Nephron (organoid): ENCODE data around the gene LAIR2.

Experiments
- H3K27ac Mint-ChIP-seq, 3 experiments: 2 replicates each; pipeline ENCODE4 v1.8.0; 2020; ENCODE audit warnings: mixed read lengths in 3 of 3, mild to moderate bottlenecking in 2 of 3, moderate library complexity in 1 of 3
- H3K27me3 Mint-ChIP-seq: 2 replicates; pipeline ENCODE4 v1.8.0; 2021; ENCODE audit warnings: low read depth, mild to moderate bottlenecking, moderate library complexity, mixed read lengths
- H3K36me3 Mint-ChIP-seq: 2 replicates; pipeline ENCODE4 v1.8.0; 2020; ENCODE audit warnings: low read depth, mixed read lengths
- H3K4me1 Mint-ChIP-seq: 2 replicates; pipeline ENCODE4 v1.8.0; 2020; ENCODE audit warnings: mixed read lengths
- H3K4me3 Mint-ChIP-seq, 3 experiments: 2 replicates each; pipeline ENCODE4 v1.8.0; 2020; ENCODE audit warnings: mild to moderate bottlenecking in 3 of 3, mixed read lengths in 3 of 3, moderate library complexity in 2 of 3
- H3K9me3 Mint-ChIP-seq: 2 replicates; pipeline ENCODE4 v1.8.0; 2020; ENCODE audit warnings: mixed read lengths
- CTCF ChIP-seq, 3 experiments: fragments of 200-600 bp; sonication (generic); IDR thresholded peaks; one replicate each; pipeline ENCODE4 v1.5.0; 2021; ENCODE audit warnings: antibody characterized with exemption in 3 of 3; ENCODE audit not compliant: unreplicated experiment in 3 of 3

The LAIR2 gene

GRCh38 chr19:54470276-54470887 lies 32.2 kb upstream of the LAIR2 start:
- Mint-ChIP-seq H3K27me3 (peaks cover 21% of the 10 kb centered on the region), H3K4me3 (peak overlapping the region; percentile 82 to 86 (median 84)), H3K36me3 (peaks cover 21% of the 10 kb centered on the region), H3K9me3 (no peaks in the 10 kb centered on the region), H3K27ac (peak overlapping the region; percentile 81 to 90 (median 89)), H3K4me1 (peaks cover 29% of the 10 kb centered on the region)
- TF ChIP-seq CTCF (IDR thresholded peaks at IDR 0.05; ENCODE audit: unreplicated experiment in 3 of 3): no peak

- peaks cover 18% of the 10 kb centered on the region for H3K27me3 Mint-ChIP-seq
- H3K36me3 Mint-ChIP-seq: peaks cover 17% of the 10 kb centered on the region
- peak overlapping the region; percentile 81 to 90 (median 89) for H3K27ac Mint-ChIP-seq
Measured at GRCh38 chr19:54470991-54471782, 31.4 kb upstream of the LAIR2 start.

GRCh38 chr19:54473071-54473891 lies 29.4 kb upstream of the LAIR2 start, which contains the start of gene CDC42EP5:
CDC42EP5 (minus strand) TSS chr19:54473296; CDS start chr19:54465547, 7,749 bp downstream.
- Mint-ChIP-seq H3K4me1 (peaks cover 35% of the 10 kb centered on the region), H3K27me3 (peaks cover 20% of the 10 kb centered on the region), H3K36me3 (peaks cover 9% of the 10 kb centered on the region), H3K9me3 (no peaks in the 10 kb centered on the region), H3K4me3 (peak within 1 kb of the TSS; percentile 76 to 83 (median 77)), H3K27ac (peak within 1 kb of the TSS; percentile 97 to 99 (median 99))
- no peak for TF ChIP-seq CTCF (IDR thresholded peaks at IDR 0.05; ENCODE audit: unreplicated experiment in 3 of 3)

More at GRCh38 chr19:54470991-54471782, 31.4 kb upstream of the LAIR2 start:
- H3K9me3 Mint-ChIP-seq: no peaks in the 10 kb centered on the region
- H3K4me1 Mint-ChIP-seq: peaks cover 29% of the 10 kb centered on the region
- H3K4me3 Mint-ChIP-seq: peak overlapping the region; percentile 84 to 86 (median 86)
- TF ChIP-seq CTCF (IDR thresholded peaks at IDR 0.05; ENCODE audit: unreplicated experiment in 3 of 3): no peak

GRCh38 chr19:54473892-54474372 lies 28.7 kb upstream of the LAIR2 start:
- H3K9me3 Mint-ChIP-seq: no peaks in the 10 kb centered on the region
- H3K4me3 Mint-ChIP-seq: peak overlapping the region; percentile 76 to 83 (median 77)
- no peak for TF ChIP-seq CTCF (IDR thresholded peaks at IDR 0.05; ENCODE audit: unreplicated experiment in 3 of 3)

GRCh38 chr19:54475706-54476105 lies 26.9 kb upstream of the LAIR2 start:
- Mint-ChIP-seq H3K36me3 (no peaks in the 10 kb centered on the region), H3K9me3 (no peaks in the 10 kb centered on the region), H3K27ac (no peak overlapping the region), H3K4me1 (peaks cover 25% of the 10 kb centered on the region), H3K27me3 (peaks cover 17% of the 10 kb centered on the region), H3K4me3 (no peak overlapping the region)
- TF ChIP-seq CTCF (IDR thresholded peaks at IDR 0.05; ENCODE audit: unreplicated experiment in 3 of 3): no peak

More at GRCh38 chr19:54473892-54474372, 28.7 kb upstream of the LAIR2 start:
- Mint-ChIP-seq H3K4me1 (peaks cover 39% of the 10 kb centered on the region), H3K27me3 (peaks cover 24% of the 10 kb centered on the region), H3K36me3 (peaks cover 7% of the 10 kb centered on the region), H3K27ac (peak overlapping the region; percentile 97 to 99 (median 99))
